H1 (cell line): Measurements from ENCODE around the gene JPT1. TPM values are rescaled to one million over a fixed set of nuclear protein-coding genes. Genes with fewer than 3 reads are reported as not detected.

Experiments
- CTBP2 ChIP-seq: IDR thresholded peaks from 2 replicates; pipeline ENCODE4 v1.7.0; 2011; ENCODE audit warnings: borderline replicate concordance, mild to moderate bottlenecking, moderate library complexity, mixed read lengths, low read length; ENCODE audit not compliant: insufficient read depth, insufficient read length
- EZH2 ChIP-seq: fragments of 200-600 bp; sonication (generic); IDR thresholded peaks from 2 replicates; pipeline ENCODE4 v1.7.1; 2012; ENCODE audit warnings: low read depth, mild to moderate bottlenecking, moderate library complexity, low read length, inconsistent platforms; ENCODE audit not compliant: severe bottlenecking
- GTF2F1 ChIP-seq: IDR thresholded peaks from 2 replicates; pipeline ENCODE4 v1.6.1; 2012; ENCODE audit warnings: low read depth, low read length, improper control_type of control experiment, borderline replicate concordance
- PHF8 ChIP-seq: fragments of 200-600 bp; sonication (generic); conservative IDR thresholded peaks from 2 replicates; pipeline ENCODE4 v1.7.1; 2012; ENCODE audit warnings: low read depth, mild to moderate bottlenecking, inconsistent platforms, low read length, moderate library complexity
- SP4 ChIP-seq: IDR thresholded peaks from 2 replicates; pipeline ENCODE4 v1.6.1; 2012; ENCODE audit warnings: low read length, inconsistent platforms
- TAF1 ChIP-seq: IDR thresholded peaks from 2 replicates; pipeline ENCODE4 v1.6.1; 2011; ENCODE audit warnings: mild to moderate bottlenecking, low read depth, low read length
- TAF7 ChIP-seq: optimal IDR thresholded peaks from 2 replicates; pipeline ENCODE3; 2011; ENCODE audit warnings: low read depth, mild to moderate bottlenecking, inconsistent platforms, low read length, moderate library complexity, borderline replicate concordance
- ZNF274 ChIP-seq: IDR thresholded peaks from 2 replicates; pipeline ENCODE4 v1.7.0; 2012; ENCODE audit warnings: low read length, borderline replicate concordance; ENCODE audit errors: extremely low read depth
- polyA plus RNA-seq, 7 experiments: library from polyadenylated mRNA; depleted of rRNA in 3 of 7; stranded (reverse) in 5 of 7; unstranded in 2 of 7; fragments of >200 nt in 5 of 7; fragments of 200-250 nt in 2 of 7; gene quantifications; 1 replicate in 5 of 7; 2 replicates in 1 of 7; 4 replicates in 1 of 7; pipeline versions ENCODE4 v1.2.1 to v1.2.3, GENCODE V29; 2011 to 2013; ENCODE audit warnings: missing spikeins in 2 of 7, mixed read lengths in 2 of 7
- total RNA-seq: library from RNA; stranded (reverse); fragmentation: NEBNext Ultra II Directional; extraction: Animal tissue kit (Norgen Biotek cat#: 25700); gene quantifications from 2 replicates; pipeline ENCODE4 v1.2.1, GENCODE V29; 2021
- TF ChIP-seq, protein P1 (sequence below): fragments of 300-600 bp; sonication (generic); IDR thresholded peaks from 2 replicates; pipeline ENCODE4 v1.7.1; 2012; ENCODE audit warnings: low read length, moderate library complexity, mild to moderate bottlenecking, inconsistent platforms; ENCODE audit not compliant: insufficient replicate concordance

The JPT1 gene
- total and polyA plus RNA-seq, 2 of the 8 experiments (the other 6 are each of a cell fraction or from before 2014, with no cell fraction given) = 154 to 369 TPM

GRCh38 chr17:75182569-75183436, 28.5 kb upstream of the JPT1 start, which contains the start of gene SUMO2 (continued):
- TF ChIP-seq, protein P1, sequence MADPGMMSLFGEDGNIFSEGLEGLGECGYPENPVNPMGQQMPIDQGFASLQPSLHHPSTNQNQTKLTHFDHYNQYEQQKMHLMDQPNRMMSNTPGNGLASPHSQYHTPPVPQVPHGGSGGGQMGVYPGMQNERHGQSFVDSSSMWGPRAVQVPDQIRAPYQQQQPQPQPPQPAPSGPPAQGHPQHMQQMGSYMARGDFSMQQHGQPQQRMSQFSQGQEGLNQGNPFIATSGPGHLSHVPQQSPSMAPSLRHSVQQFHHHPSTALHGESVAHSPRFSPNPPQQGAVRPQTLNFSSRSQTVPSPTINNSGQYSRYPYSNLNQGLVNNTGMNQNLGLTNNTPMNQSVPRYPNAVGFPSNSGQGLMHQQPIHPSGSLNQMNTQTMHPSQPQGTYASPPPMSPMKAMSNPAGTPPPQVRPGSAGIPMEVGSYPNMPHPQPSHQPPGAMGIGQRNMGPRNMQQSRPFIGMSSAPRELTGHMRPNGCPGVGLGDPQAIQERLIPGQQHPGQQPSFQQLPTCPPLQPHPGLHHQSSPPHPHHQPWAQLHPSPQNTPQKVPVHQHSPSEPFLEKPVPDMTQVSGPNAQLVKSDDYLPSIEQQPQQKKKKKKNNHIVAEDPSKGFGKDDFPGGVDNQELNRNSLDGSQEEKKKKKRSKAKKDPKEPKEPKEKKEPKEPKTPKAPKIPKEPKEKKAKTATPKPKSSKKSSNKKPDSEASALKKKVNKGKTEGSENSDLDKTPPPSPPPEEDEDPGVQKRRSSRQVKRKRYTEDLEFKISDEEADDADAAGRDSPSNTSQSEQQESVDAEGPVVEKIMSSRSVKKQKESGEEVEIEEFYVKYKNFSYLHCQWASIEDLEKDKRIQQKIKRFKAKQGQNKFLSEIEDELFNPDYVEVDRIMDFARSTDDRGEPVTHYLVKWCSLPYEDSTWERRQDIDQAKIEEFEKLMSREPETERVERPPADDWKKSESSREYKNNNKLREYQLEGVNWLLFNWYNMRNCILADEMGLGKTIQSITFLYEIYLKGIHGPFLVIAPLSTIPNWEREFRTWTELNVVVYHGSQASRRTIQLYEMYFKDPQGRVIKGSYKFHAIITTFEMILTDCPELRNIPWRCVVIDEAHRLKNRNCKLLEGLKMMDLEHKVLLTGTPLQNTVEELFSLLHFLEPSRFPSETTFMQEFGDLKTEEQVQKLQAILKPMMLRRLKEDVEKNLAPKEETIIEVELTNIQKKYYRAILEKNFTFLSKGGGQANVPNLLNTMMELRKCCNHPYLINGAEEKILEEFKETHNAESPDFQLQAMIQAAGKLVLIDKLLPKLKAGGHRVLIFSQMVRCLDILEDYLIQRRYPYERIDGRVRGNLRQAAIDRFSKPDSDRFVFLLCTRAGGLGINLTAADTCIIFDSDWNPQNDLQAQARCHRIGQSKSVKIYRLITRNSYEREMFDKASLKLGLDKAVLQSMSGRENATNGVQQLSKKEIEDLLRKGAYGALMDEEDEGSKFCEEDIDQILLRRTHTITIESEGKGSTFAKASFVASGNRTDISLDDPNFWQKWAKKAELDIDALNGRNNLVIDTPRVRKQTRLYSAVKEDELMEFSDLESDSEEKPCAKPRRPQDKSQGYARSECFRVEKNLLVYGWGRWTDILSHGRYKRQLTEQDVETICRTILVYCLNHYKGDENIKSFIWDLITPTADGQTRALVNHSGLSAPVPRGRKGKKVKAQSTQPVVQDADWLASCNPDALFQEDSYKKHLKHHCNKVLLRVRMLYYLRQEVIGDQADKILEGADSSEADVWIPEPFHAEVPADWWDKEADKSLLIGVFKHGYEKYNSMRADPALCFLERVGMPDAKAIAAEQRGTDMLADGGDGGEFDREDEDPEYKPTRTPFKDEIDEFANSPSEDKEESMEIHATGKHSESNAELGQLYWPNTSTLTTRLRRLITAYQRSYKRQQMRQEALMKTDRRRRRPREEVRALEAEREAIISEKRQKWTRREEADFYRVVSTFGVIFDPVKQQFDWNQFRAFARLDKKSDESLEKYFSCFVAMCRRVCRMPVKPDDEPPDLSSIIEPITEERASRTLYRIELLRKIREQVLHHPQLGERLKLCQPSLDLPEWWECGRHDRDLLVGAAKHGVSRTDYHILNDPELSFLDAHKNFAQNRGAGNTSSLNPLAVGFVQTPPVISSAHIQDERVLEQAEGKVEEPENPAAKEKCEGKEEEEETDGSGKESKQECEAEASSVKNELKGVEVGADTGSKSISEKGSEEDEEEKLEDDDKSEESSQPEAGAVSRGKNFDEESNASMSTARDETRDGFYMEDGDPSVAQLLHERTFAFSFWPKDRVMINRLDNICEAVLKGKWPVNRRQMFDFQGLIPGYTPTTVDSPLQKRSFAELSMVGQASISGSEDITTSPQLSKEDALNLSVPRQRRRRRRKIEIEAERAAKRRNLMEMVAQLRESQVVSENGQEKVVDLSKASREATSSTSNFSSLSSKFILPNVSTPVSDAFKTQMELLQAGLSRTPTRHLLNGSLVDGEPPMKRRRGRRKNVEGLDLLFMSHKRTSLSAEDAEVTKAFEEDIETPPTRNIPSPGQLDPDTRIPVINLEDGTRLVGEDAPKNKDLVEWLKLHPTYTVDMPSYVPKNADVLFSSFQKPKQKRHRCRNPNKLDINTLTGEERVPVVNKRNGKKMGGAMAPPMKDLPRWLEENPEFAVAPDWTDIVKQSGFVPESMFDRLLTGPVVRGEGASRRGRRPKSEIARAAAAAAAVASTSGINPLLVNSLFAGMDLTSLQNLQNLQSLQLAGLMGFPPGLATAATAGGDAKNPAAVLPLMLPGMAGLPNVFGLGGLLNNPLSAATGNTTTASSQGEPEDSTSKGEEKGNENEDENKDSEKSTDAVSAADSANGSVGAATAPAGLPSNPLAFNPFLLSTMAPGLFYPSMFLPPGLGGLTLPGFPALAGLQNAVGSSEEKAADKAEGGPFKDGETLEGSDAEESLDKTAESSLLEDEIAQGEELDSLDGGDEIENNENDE = no peak
- TF ChIP-seq CTBP2 = no peak
- TF ChIP-seq ZNF274 = no peak
- TF ChIP-seq SP4 = no peak
- TF ChIP-seq TAF1 = peak; percentile 91
- TF ChIP-seq GTF2F1 = no peak
- peak; percentile 61 for TF ChIP-seq TAF7
- TF ChIP-seq PHF8 = peak; percentile 80
- no peak for TF ChIP-seq EZH2
